SIG-M5 (cell line): Measurements from ENCODE around the gene SLC24A4.

Source experiments
- DNase-seq: peaks from one replicate; lab custom pipeline; 2025; lab: John Stamatoyannopoulos, UW

SLC24A4 gene

DNA sequence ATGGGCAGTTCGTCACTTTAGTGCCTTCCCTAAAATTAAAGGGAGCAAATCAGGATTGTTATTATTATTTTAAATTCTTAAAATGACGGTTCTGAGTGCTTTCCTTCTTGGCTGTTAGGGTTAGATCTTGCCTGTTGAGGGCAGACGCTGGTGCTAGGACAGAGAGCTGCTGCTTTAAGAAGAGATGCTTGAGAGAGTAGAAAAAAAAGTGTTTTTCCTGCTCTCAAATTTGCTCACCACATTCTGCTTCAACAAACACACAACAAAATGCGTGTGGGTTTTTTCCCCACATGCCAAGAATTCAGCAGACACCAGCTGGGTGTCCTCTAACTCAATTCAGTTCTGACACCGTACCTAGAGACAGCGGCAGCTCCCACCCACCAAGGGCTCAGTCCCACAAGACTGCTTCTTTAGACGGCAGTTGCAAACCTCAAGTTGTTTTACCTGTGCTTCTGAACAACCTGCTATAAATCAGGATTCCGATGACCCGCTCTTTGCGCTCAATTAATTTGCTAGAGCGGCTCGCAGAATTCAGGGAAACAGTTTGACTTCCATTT is 114.8 kb downstream of the SLC24A4 start:
- no peak for DNase-seq

DNA sequence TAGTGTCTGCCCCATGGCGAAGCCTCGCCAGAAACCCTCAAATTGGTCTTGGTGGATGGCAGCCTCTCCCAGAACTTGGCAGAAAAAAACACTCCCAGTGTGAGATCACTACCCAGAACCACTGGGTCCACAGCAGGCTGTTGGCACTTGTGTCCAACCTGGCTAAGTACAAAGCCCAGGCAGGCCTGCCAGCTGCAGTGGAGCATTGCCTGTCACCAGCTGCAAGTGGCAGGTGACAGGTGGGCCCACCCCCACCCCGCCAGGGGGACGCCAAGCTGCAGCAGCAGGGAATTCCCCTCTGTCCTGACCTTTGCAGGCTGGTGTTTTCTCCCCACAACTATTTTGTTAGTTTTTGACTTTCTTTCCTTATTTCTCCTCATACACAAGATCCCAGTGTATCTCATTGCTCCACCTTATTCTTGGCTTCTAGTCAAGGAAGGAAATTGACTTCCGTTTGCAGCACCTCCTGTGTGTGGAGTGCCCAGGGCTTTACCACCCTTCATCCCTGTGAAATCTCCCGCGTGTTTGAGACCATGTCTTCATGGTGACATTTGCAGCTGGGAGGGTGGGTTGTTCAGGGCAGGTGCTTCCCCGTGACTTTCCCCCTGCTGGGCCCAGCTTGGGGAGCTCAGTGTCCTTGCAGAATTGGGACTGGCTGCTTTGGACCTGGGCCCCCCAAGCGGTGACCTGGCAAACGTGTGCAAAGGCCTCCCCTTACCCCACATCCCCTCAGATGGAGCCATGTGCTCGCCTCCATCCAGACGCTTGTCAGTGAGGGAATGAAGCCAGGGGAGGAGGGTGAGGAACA is 116.8 kb downstream of the SLC24A4 start:
- no peak for DNase-seq

DNA sequence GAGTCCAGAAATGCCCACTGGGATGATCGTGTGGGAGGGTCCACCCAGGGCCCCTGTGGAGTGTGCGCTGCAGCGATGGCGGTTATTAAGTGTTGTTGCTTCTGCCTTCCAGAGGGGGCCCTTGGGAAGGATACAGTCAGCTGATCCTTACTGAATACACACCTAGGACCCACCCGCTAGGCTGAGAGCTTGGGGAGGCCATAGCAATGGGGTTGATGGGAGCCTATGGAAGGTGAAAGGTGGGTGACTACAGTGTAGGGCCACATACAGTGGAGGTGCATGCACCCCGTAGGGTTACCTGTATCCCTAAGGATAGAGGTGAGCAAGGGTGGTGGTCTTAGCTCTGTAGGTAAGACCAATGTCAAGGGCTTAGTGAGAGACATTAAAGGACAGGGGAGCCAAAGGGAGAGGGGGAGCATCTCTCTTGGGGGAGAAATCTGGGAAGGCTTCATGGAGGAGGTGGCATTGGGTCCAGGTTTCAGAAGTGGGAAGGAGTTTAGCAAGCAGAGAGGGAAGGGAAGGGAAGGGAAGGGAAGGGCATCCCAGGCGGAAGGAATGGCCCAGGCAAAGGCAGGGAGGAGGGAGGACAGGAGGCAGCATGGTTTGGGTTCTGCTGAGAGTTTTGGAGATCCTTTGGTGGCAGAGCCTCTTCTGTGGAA is 117.5 kb downstream of the SLC24A4 start:
- no peak for DNase-seq

DNA sequence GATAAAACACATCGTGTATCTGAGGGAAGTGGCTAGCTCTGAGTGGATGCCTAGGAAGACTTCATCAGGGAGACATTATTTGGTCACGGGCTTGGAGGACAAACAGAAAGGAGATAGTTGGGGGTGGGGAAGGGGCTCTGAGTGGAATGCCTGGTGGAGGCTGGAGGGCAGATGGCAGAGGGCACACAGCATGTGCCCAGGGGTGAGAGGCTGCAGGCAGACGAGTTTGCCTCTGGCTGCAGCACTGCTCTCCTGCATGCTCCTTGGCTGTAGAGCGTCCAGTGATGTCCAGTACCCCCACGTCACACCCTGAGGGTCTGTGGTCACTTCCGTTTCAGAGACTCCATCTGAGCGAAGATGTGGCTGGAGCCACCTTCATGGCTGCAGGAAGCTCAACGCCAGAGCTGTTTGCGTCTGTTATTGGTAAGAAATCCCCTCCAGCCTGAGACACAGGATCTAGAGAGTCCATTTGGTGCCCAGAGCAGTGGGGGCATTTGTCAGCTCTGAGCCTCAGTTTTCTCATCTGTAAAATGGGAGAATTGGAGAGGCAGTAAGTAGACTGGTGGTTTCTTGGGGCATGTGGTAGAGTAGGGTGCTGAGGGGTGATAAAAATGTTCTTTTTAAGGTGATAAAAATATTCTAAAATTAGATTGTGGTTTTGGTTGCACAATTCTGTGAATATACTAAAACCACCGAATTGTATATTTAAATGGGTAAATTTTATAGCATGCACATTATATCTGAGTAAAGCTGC is 119.0 kb downstream of the SLC24A4 start:
- DNase-seq = no peak

DNA sequence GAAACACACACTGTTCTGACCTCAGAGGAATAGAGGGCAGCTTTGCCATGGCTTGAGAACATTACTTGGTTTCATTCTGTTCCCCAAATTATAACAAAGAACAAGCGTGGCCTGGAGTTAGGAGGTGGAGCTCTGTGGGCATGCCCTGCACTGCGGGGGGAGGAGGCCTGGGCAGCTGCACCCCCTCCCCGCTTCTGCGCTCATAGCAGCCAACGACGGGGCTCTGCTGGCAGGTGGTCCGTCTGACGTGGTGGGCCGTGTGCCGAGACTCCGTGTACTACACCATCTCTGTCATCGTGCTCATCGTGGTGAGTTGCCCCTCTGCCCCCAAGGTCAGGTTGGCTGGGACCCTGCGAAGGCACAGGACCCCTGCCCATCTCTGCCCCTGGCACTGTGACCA is 120.2 kb downstream of the SLC24A4 start:
- no peak for DNase-seq

DNA sequence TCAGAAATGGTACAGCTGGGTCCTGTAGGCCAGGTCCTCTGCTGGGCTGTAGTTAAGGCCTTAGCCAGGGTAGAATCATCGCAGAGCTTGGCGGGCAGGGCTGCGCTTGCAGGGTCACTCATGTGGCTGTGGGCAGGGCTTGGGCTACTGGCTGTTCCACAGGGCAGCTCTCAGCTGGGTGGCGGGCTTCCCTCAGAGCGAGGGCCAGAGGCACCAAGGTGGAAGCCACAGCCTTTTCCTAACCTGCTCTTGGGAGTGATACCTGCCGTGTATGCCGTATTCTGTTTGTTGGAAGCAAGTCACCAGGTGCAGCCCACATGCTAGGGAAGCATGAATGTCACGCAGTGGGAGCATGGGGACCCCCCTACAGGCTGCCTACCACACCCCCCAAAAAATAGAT is 120.8 kb downstream of the SLC24A4 start:
- DNase-seq = no peak

DNA sequence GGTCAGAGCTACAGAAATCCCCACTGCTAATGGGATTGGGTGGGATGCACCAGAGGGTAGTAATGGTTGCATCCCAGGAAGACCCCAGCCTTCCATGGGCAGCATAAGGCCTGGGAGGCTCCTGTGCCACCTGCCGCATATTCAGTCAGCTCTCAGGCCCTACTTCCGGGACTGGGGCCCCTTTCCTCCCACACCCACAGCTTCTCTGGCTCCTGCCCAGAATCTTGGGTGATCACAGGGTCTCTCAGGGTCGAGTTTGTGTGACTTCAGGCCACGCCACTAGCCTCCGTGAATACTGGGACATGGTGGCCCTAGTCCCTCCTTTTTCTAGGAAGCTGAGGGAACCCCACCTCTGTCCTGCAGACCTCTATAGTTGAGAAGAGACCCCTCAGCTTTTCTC is 123.8 kb downstream of the SLC24A4 start:
- no peak for DNase-seq

DNA sequence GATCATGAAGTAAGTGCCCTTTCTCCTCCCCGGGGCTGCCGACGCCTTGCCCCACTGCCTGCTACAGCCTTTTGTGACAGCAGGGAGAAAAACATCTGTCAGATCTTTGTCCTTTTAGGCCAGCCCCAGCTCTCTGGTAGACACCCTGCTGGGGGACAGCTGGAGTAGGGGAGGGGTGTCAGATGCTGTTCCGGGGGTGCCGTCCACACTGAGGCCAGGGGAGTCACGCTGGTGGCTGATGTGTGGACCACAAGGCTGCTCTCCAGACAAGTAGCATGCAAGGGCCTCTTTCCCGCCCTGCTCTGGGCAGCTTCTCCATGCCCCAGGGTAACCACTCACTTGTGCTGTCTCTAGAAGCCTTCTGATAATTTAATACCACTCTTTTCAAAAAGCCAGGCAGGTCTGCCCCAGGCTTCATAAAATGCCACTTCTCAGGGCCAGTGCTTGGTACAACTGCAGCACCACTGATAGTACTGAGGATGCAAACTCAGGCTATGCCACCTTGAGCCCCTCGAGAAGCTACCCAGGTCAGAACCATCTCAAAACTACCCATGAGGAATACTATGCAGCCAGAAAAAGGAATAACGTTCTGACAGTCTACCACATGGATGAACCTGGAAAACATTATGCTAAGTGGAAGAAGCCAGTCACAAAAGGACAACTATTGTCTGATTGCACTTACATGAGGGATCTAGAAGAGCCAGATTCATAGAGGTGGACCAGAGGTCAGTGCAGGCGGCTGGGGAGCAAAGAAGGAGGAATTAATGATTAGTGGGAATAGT is 124.6 kb downstream of the SLC24A4 start:
- DNase-seq = no peak

DNA sequence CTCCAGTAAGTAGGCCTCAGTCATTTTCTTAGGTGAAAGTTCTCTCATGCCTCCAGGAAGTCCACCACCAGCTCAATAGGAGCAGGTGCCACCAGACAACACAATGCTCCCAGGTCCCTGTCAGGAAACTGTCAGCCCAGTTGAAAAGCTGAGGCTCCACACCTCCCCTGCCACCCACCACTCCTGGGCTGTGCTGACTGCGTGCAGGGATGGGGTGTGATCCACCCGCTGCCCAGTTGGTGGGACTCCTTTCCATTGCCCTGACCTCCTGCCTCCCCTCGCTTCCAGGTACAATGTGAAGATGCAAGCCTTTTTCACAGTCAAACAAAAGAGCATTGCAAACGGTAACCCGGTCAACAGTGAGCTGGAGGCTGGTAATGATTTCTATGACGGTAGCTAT is 125.8 kb downstream of the SLC24A4 start:
- no peak for DNase-seq

DNA sequence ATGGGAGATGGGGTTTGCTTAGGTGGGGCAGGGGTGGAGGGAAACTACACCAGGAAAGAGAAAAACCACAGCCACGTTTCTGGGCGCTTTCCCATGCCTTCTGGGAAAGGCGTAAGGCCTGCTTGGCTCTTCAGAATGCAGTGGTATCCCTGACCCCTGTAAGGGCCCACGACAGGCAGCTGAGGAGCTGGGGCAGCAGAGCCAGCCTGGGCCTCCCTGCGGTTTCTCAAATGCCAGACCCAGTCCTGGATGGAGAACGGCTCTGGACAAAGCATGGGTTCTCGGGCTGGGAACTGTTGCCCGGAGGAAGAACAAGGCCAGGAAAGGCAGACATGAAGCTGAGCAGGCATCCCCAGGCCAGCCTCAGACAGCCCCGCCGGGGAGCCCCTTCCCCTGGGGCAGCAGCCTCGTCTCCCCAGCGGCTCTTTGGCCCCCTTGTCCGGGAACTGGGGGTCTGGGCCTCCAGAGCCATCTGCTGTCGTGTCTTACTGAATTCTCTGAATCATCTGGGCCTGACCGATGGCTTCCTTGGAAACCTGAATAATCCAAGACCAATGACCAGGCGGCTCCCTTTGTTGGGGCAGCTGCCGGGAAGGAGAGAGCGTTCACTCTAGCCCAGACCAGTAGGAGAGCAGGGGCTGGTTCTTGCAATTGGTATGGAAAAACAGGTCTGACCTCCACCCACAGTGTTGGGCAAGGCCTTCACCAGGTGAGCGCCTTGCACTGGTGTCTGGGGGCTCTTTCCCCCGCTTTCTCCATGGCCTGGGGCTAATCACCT is 126.6 kb downstream of the SLC24A4 start:
- DNase-seq = no peak

DNA sequence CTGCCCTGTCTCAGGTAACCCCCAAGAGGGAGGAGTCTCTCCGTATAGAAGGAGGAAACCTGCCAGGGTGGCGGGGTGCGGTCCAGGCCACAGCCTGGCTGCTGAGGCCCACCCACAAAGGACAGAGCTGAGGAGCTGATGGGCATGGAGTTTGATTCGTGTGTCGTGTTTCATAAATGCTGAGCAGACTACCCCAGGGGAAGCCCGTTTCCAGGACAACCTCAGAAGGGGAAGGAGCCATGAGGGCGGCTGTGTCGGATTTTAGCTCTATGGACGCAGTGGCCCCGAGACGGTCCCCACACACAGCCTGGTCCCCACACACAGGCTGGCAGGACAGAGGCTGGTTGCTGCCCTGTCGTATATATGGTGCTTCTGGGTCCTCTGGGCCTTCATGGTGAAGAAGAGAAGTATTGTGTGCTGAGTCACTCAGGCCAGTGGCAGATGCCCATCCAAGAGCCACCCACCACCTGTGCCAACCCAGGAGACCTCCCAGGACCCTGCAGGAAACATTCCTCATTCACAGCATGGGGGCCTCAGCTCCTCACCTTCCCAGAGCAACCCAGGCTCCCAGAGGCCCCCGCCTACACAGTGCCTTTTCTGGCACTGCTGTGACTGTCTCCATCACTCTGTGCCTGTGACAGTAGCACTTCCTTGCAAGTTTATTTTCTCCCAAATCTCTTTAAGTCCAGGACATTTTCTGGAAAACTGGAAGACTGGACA is 127.5 kb downstream of the SLC24A4 start:
- no peak for DNase-seq

DNA sequence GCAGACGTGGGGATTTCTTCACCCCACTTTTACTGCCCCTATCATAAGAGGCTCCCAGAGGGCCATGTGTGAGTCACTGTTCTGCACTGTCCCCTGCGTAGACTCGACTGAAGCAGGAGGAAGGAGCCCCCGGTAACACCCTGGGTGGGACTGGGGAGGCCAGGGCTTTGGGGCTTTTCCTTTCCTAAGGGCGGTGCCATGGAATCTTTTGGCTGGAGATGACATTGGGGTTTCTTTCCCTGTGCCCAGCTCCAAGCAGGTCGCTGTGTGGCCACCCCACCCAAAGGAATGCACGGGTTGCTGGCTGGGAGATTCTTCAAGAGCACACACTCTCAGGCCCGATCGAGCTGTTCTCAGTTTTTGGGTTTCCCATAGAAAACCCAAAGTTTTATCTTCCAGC is 128.3 kb downstream of the SLC24A4 start:
- DNase-seq = no peak

DNA sequence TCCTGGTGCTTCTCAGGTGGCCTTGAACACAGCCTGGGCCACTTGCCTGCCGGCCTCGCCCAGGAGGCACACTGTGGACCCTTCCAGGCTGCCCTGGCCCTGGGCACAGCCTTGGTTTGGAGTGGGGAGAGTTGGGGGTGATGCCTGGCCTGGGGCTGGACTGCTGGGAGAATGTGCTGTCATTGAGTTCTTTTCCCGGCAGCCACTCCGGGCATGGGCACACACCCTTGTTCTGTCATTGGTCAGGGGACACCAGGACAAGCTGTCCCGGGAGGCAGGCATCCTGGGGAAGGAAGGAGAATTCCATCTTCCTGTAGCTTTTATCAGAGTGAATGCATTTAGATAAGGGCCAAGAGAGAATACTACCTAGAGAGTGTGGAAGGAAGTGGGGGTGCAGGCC is 128.8 kb downstream of the SLC24A4 start:
- DNase-seq = no peak

DNA sequence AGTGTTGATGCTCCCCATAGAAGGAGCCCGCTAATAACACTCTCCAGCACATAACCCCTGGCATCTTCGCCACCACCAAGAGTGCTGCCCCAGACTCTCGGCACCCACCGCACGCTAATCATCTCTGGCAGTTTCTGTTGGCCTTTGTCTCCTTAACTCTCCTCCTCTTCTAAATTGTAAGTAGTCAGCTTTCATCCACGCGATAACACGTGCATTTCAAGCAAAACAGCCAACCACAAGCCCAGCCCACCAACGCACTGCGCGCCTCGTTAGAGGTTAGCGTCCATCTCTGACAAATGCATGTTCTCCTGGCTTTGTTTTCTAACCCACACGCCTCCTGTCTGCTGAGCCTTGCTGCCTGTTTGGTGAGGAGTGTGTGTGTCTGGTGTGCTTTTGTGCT is 129.5 kb downstream of the SLC24A4 start:
- no peak for DNase-seq

DNA sequence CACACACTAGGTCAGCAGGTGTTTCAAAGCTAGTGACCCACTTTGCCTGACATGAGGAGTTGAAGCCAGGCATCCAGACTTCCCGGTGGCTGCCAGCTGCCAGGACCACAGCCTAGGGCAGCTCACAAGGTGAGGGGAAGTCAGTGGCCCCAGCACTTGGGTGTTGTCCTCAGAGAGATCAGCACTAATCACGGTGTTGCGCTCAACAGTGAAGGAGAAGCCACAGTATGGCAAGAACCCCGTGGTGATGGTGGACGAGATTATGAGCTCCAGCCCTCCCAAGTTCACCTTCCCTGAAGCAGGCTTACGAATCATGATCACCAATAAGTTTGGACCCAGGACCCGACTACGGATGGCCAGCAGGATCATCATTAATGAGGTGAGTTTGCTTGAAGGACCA is 130.7 kb downstream of the SLC24A4 start:
- DNase-seq = no peak

DNA sequence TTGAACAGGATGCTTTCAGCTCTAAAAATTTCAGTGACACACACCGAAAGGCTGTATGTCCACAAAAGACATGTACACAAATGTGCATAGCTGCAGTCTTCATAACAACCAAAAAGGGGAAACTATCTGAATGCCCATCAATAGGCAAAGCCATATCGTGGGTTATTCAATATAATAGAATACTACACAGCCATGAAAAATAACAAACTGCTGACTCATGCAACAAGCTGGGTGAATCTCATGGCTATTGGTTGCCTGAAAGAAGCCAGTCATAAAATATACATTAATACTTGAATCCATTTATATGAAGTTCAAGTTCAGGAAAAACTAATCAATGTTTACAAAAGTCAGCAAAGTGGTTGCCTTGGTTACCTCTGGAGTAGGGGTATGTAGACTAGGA is 132.3 kb downstream of the SLC24A4 start:
- DNase-seq = no peak

DNA sequence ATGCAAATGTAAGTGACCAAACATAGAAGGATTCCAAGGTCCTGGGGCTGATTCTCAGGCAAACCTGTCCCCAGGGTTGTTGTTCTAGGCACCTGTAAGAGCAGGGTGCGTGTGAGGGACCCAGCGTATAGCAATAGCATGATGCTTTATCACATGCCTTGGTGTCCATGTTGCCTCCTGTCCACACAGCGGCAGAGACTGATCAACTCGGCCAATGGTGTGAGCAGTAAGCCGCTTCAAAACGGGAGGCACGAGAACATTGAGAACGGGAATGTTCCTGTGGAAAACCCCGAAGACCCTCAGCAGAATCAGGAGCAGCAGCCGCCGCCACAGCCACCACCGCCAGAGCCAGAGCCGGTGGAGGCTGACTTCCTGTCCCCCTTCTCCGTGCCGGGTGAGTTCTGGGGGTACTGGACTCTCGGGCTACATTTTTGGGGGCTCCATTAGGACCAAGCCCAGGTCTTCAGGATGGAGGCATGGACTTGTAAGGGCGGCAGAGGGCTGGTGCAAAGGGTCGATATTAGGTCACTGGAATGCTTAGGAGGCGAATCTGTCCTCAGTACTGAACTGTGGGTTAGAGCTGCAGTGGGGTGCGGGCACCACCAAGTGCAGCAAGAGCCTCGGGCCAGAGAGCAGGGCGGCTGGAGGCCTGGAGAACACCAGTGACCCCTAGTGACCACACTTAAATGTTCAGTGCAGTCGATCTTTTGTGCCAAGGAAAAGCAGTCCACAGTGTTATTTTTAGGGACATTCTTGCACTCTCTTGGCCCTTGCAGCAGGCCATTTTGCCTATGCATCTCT is 133.4 kb downstream of the SLC24A4 start:
- DNase-seq = no peak

DNA sequence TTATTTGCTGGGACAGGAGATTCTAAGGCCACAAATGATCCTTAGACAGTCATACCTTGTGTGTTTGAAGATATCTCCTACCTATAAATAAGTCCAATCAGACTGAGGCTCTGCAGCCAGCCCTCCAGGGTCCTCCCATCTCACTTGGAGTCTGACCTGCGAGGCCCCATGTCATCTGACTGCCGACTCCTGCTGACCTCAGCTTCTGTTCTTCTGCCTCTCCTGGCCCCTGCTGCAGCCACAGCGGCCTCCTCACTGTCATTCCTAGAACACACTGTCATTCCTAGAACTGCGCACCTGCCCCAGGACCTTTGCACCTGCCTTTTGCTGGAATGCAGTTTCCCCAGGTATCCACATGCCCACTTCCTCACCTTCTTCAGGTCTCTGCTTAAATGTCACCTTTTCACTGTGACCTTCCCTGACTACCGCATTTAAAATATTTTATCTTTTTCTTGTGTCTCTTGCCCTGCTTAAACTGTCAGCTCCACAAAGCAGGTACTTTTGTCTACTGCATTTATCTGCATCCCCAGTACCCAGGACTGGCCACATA is 134.1 kb downstream of the SLC24A4 start:
- no peak for DNase-seq
